ENCODE data around the gene MAP3K1.
"Not testable (repeated sequence)": the region's sequence is repeated elsewhere in the genome, so short reads cannot be mapped to it uniquely, and the experiment has no call there.

MAP3K1 gene

GRCh38 chr5:56814963-56815657, at the start of gene MAP3K1:
Gene MAP3K1, plus strand, starts transcription at chr5:56815549. Its CDS starts 25 bp downstream, at chr5:56815574.
- DNase-seq = peak; percentile 82 to 95 (median 85)

DNA sequence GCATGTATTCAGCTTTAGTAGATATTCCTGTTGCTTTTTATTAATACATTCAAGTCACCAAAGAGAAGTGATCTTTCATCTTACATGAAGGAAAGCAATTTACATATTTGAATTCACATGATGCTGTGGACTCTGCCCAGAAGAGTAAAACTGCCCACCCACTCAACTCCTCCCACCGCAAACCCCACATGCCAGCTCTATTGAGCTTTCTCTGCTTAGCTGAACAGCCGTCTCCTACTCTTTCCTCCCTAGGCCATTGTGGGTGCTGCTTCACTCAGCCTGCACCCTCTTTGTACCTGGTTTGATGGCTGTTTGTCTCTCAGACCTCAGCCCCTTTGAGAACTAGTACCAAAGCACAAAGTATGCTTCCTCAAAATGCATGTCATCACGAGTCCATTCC, 48.4 kb upstream of the MAP3K1 start:
- no peak for DNase-seq

DNA sequence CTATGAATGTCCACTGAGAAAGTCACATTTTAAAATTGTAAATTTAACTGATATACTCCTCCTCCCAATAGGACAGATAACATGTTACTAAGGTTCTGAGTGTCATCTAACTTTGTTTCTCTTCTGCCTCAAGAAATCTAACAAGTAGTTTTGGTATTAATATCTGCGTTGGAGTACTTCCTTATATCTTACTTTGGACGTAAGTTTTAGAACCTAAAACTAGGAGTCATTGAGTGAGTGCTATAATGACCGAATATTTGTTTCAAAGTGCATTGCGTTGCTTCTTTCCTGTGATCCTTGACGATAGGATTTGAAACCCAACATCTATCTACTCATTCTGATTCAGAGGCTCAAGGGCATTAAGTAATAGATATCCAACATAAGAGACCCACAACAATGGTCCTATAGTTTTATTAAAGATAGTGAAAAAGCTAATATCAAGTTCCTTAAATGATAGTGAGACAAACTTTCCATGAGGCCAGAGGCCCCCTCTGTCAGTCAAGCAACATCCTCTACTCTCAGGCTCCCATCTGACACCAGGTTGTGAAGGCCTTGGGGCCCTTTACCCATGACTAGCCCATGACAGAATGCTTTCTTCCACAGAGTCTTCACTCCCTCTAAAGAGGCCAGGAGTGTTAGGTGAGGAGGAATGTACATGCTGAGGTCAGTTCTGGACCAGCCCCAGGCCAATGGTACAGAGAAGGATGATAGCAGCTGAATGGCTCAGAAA, 45.3 kb upstream of the MAP3K1 start:
- no peak for DNase-seq

DNA sequence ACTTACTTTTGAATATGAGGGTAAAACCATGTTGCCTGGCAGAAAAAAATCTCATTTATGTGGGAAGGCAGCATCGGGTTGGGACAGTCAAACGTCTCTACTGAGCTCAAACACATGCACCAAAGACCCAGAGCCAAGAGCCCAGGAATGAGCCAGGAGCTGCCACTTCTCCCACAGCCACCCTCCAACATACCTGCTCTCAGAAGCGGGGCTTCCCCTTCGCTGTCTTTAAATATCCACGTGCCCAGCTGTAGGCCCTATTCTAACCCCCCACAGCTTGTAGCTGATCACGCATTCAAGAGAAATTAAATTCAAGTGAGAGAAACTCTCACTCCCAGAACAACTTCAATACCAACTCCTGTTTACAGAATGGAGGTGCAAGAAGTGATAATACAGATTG, 42.6 kb upstream of the MAP3K1 start:
- no peak for DNase-seq

DNA sequence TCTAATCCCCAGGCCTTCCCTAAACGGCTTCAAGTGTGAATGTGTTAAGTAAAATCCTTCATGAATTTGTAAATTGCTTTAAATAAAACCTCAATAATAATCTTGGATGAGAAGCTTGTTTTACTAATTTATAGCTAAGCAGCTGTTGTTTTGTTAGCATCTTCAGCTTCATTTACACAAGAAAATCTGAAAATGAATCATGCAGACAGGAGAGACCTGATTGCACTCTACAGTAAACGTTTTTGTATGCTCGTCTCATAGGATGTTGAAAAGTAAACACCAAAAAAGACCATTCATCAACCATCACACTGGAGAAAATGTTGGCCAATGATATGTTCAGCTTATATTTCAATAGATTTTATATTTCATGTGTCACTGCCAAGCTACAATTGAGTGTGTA, 40.4 kb upstream of the MAP3K1 start:
- DNase-seq = peak in 1 of 3 experiments; percentile 18

DNA sequence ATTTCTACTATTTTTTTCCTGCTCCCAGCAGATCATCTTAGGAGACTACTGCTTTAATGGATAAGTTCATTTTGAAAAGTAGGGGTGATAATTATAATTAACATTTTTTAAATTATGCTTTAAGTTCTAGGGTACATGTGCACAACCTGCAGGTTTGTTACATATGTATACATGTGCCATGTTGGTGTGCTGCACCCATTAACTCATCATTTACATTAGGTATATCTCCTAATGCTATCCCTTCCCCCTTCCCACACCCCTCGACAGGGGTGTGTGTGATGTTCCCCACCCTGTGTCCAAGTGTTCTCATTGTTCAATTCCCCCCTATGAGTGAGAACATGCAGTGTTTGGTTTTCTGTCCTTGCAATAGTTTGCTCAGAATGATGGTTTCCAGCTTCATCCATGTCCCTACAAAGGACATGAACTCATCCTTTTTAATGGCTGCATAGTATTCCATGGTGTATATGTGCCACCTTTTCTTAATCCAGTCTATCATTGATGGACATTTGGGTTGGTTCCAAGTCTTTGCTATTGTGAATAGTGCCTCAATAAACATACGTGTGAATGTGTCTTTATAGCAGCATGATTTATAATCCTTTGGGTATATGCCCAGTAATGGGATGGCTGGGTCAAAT, 39.0 kb upstream of the MAP3K1 start:
- not testable (repeated sequence) for DNase-seq

- DNase-seq = no peak
Measured at GRCh38 chr5:56783261-56783660, 32.1 kb upstream of the MAP3K1 start.

DNA sequence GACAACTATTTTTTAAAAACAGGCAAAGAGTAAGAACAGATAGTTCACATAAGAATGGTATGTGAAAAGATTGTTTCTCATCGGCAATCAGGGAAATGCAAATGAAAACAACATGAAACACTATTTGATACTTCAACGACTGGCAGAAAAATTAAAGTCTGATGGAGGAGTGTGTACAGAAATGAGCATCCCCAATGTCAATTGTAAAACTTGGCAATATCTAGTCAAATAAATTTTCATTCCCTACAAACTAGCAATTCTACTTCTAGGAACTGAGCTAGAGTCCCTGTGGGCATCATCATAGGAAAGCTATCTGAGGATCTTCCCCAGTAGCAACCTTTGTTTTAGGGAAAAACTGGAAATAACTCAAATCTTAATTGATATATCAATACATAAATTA, 29.0 kb upstream of the MAP3K1 start:
- DNase-seq = no peak

GRCh38 chr5:56791396-56791795, 24.0 kb upstream of the MAP3K1 start:
- no peak for DNase-seq

GRCh38 chr5:56798521-56798920, 16.8 kb upstream of the MAP3K1 start:
- no peak for DNase-seq

GRCh38 chr5:56800186-56800585, 15.2 kb upstream of the MAP3K1 start:
- no peak for DNase-seq

DNA sequence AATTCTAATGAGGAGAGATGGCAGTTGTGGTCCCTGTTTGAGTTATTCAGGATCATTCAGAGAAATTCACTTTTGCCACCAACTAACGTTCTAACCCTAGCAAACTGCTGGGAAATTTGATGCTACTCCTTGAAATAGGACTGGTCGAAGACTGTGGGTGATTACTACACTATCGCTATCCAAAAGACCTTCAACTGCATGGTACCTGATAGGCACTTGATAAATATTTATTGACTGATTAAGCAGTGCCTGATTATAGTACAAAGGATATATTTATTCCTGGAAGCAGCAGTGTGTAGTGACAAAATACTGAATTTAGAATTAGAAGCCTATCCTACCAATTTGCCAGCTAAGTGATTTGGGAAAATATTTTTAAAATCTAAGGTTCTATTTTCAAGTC, 14.1 kb upstream of the MAP3K1 start:
- DNase-seq = no peak

GRCh38 chr5:56802205-56802604, 13.1 kb upstream of the MAP3K1 start:
- no peak for DNase-seq

- no peak for DNase-seq
Measured at GRCh38 chr5:56803025-56803424, 12.3 kb upstream of the MAP3K1 start.

DNA sequence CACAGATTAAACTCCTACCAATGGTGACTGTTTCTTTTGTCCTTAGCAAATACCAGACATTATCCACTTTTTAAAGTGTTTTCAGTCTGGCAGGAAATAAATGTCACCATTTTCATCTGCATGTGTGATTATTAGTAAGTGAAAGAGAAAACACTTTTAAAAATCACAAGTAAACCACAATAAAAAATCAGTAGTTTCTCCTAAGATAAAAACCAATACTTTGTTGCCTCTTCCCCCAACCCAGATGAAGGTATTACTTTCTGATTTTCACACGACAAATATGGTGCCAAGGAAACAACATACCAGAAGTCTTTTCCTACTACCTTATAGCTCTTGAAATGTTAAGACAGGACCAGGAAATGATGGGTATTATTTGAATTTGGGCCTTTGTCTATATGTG, 11.5 kb upstream of the MAP3K1 start:
- DNase-seq = no peak

- no peak for DNase-seq
Measured at GRCh38 chr5:56807679-56808078, 7.7 kb upstream of the MAP3K1 start.

GRCh38 chr5:56808211-56808610, 7.1 kb upstream of the MAP3K1 start:
- no peak for DNase-seq

GRCh38 chr5:56810826-56811225, 4.5 kb upstream of the MAP3K1 start:
- no peak for DNase-seq

DNA sequence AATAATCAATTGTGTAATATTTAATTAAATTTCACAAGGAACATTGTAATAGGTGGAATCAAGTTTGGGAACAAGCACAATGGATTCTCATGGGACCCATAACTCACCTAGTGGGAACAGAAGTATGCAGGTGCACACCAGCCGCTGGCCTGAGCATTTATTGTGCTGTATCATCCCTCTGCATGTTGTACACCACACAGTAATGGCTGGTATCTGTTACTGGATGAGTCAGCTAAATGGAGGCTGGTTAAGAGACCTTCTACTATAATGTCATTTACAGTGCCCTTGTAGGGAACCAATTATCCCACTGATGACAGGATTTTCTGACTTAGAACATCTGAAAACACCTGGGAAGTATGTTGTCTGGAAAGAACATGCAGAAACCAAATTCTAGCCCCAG, 3.2 kb upstream of the MAP3K1 start:
- DNase-seq = peak in 2 of 3 experiments; percentile 8 to 79

DNA sequence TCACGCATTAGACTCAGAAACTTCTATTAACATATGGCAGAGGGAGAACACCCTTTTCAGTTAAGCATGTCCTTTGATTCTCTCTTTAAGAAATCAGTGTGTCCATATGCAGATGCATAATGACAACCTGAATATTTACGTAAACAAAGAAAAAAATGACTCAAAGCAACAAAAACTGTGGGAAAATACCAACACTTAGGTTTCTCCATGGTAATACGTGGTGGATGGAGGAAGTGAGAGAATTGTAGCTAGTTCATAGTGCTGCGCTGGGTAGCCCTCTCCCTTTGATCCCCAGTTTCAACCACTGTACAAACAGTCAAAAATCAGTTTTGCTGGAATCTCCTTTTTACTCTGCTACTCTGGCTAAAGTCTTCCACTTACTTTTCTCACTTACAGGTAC, 2.0 kb upstream of the MAP3K1 start:
- DNase-seq = no peak

GRCh38 chr5:56814361-56814962, 887 bp upstream of the MAP3K1 start:
- DNase-seq = peak; percentile 31 to 76 (median 58)

- DNase-seq = peak; percentile 60 to 85 (median 79)
Measured at GRCh38 chr5:56815658-56816545, 553 bp downstream of the MAP3K1 start.
